Stimulated activated CD8-positive, alpha-beta memory T cell treated with anti-CD3 and anti-CD28 coated beads, Interleukin-15, amount 100 ng/mL, for 4 hours (primary cell): ENCODE data around the gene PDSS1.
"Not testable (repeated sequence)": the region's sequence is repeated elsewhere in the genome, so short reads cannot be mapped to it uniquely, and the experiment has no call there.

Source experiments
- DNase-seq, 2 donors: peaks; one replicate each; pipeline ENCODE4 v3.0.0-alpha.2; 2020; ENCODE audit warnings: low read depth in 2 of 2

PDSS1 gene

DNA sequence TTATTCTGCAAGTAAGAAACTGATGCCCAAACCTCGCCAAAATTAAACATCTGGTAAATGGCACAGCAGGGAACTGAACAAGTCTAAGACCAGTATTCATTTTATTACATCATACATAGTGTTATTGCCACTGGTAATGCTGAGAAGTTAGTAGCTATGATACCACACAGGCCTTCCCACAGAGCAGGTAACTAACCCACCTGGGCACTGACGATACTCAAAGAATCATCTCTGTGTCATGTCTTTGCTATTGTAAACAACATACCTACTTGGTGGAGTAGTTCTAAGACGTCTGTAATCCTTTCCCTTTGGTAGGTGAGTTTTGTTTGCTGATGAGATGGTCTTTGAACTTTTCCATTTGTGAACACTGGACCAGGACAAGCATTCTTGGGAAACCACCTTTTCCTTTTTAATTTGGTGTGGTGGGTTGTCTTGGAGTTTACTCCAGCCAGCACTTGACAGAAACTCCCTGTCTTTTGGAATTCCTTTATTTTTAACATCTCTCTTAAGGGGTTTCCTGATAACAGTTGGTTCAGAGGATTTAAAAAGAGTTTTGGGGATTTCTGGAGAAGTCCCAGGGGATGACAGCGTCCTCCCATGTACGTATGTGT is 40.9 kb downstream of the PDSS1 start:
- no peak for DNase-seq

GRCh38 chr10:26739071-26739631 is 41.6 kb downstream of the PDSS1 start:
- DNase-seq = no peak

- DNase-seq = no peak
Observed at GRCh38 chr10:26741368-26741767, 43.9 kb downstream of the PDSS1 start.

GRCh38 chr10:26743091-26743490 is 45.6 kb downstream of the PDSS1 start:
- DNase-seq = no peak

DNA sequence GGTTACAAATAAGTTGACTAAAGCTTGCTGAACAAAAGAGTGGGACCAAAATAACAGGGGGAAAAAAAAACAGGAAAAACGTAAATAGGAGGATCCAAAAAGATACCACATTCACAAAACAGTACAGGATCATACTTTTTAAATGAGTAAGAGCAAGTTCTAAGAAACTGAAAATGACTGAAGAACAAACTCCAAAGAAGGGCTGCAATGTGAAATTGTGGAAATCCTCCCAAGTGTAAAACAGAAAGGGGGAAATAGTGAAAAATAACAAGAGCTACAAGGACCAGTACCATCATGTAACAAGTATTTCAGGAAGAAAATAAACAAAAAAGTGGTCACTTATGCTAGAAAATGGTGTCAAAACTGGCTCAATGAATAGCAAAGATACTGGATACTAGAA is 46.3 kb downstream of the PDSS1 start:
- no peak for DNase-seq

DNA sequence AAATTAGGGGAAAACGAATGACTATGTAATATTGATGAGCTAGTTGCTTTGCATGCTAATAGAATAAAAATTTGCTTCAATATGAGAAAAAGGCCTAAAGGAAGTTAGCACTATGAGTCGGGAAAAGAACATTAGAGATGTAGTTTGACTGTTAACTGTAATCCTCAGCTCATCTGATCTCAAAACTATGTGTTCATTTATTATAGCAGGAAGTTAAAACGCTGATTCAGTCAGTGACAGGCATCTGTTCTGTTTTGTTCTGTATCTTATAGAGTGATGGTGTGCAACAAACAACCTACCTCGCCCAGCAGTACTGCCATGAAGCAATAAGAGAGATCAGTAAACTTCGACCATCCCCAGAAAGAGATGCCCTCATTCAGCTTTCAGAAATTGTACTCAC is 48.6 kb downstream of the PDSS1 start:
- no peak for DNase-seq

- no peak for DNase-seq
Observed at GRCh38 chr10:26755443-26755903, 58.0 kb downstream of the PDSS1 start.

- DNase-seq = no peak
Observed at GRCh38 chr10:26759008-26759407, 61.5 kb downstream of the PDSS1 start.

DNA sequence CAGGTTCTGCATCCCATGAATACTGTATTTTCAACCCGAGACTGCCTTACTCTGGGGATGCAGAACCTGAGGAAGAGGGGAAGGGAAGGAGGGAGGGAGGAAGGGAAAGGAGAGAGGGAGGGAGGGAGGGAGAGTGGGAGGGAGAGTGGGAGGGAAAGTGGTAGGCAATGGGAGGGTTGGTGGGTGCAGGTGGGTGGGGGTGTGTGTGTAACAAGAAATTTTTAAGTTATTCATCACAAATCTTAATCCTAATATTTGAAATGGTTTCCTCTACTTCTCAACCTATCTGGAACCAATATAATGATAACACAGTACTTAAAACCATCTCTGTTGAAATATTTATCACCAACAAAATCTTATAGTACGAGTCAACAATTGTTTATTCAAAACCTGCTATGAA is 68.0 kb downstream of the PDSS1 start:
- DNase-seq = no peak

DNA sequence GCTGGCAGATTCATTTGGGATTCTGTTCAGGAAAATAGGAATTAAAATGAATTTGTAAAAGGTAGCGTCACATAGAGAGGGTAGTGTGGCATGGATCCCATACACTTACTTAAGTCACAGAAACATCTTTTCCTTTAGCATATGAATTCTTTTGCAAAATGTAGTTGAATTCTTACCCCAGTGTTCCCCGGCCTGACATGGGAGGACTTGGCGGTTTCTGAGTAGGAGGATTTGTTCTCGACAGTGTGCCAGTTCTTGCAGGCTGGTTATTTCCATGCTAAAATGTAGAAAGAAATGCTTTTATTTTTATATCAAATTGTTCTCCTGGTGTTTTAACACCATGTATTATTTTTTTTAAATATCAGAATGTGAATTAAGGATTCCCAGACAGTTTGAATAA is 72.6 kb downstream of the PDSS1 start:
- no peak for DNase-seq

- no peak for DNase-seq
Observed at GRCh38 chr10:26773633-26774032, 76.1 kb downstream of the PDSS1 start.

DNA sequence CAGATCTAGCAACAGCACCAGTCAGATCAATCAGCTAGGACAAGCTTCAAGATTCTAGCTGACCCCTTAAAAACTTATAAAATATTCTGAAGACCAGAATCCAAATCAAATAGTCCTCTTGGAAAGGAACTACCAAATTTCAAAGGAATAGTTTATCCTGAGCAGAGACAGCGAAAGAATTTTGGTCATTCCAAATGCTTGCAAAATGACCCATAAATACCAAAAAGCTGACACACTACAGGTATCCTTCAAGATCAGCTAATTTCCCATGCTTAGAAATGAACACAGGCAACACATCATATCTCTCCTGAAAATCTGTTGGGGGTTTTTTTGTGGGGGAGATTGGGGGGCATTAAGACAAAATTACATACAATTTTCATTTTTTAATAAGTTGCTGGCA is 78.8 kb downstream of the PDSS1 start:
- no peak for DNase-seq

DNA sequence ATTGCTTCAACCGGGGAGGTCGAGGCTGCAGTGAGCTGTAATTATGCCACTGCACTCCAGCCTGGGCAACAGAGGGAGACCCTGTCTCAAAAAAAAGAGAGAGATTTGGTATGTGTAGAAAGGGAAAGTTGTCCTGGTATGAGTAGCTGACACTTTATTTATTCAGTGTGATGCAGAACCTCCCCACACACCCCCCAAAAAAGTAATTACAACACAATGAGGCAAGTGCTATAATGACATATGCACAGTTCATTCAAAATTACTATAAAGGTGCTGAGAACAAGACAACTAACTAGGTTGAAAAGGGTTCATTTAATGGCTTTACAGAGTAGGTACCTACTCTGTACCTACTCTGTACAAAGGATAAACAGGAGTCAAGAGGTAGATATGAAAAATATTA is 80.2 kb downstream of the PDSS1 start:
- no peak for DNase-seq

DNA sequence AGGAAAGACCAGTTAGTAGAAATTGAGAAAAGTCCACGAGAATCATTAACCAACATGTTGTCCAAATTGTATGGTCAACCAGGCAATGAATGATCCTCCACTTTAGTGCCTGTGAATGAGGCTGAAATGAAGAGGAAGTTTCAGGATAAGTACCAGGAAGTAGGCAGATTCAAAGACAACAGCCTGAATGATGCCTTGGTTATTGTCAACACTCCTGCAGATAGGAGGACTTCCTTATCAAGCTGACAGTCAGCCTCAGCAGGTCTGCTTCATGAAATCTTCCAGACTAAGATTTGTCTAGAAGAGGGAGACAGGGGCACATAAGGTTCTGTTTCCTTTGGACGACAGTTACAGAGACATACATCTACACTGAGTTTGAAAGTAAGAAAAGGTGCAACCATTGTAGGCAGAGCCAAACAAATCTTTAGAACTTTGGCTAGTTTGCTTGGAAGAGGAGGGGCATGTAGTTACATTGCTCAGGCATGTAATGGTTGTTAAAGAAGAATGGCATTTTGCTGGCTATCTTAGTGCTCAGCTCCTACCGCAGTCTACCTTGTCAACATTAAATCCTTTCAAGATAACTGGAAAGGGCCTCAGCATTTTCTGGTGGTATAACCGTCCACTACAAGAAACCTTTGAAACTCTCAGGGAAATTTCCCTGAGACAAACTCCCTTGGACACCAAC is 81.8 kb downstream of the PDSS1 start:
- DNase-seq = no peak

GRCh38 chr10:26780106-26780792 is 82.7 kb downstream of the PDSS1 start:
- no peak for DNase-seq

- no peak for DNase-seq
Observed at GRCh38 chr10:26780793-26781601, 83.5 kb downstream of the PDSS1 start.

DNA sequence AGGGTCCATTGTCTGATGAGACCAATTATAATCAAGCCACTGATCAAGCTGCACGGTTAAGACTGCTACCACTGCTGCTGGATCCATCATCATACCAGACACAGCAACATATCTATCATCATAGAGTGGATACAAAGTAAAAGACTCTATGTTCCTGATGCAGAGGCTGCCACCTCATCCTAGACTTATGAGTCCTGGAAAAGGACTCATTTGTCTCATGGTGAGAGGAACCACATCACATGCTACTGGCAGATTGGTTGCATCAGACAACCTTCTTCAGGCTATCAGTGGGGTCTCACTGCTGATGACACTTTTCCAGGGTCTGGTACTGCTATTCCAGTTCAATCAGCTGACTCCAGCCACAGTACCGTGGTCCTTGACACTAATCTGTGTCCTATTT is 84.3 kb downstream of the PDSS1 start:
- no peak for DNase-seq

DNA sequence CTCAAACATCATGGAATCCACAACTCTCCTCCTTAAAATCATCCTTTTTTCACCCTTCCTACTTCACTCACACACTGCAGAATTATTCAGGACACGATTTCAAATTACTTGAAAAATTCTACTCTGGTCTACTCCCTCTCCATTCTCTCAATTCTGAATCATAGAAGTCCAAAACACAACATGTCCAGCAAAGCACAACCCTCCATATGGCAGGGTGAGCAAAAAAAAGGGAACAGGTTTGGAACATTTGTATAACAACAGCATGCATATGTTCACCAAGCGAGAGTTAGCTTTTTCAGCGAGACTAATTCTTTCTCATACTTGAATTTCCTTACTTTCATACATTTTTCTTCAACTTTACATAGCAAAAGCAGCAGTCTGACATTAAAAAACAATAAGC is 89.9 kb downstream of the PDSS1 start:
- DNase-seq = no peak

GRCh38 chr10:26789779-26790178 is 92.3 kb downstream of the PDSS1 start:
- DNase-seq = not testable (repeated sequence)

- no peak for DNase-seq
Observed at GRCh38 chr10:26790221-26790995, 92.9 kb downstream of the PDSS1 start.
